HCT116 (cell line): ENCODE data around the gene AP4S1. TPM values are rescaled to one million over a fixed set of nuclear protein-coding genes. Genes with fewer than 3 reads are reported as not detected.

Source experiments
- ATAC-seq: fragments of 200-7000 bp; cut with Tn5 transposase; 2 replicates; pipeline ENCODE4 v1.9.1; 2020; ENCODE audit warnings: mild to moderate bottlenecking, moderate library complexity
- BruUV-seq: library from RNA; stranded (reverse); fragments of 400-500 nt; replicated peaks from 2 replicates; lab custom pipeline; 2021; lab: Mats Ljungman, UMichigan
- CTCF ChIA-PET: fragments of 300-600 bp; sonication (Branson Sonifier 250); formaldehyde crosslinking; loops from one replicate; lab custom pipeline; 2021; ENCODE audit warnings: antibody characterized with exemption; lab: Charles Lee
- POLR2A ChIA-PET: fragments of 300-600, 350-600 bp; sonication (Branson Sonifier 250); formaldehyde crosslinking; loops from one replicate; lab custom pipeline; 2021; ENCODE audit warnings: antibody characterized with exemption; lab: Charles Lee
- RAD21 ChIA-PET, 2 experiments: fragments of 300-600 bp; sonication (Branson Sonifier 250); formaldehyde crosslinking; loops; one replicate each; lab custom pipeline; 2023; ENCODE audit warnings: low total read pairs in 2 of 2; ENCODE audit not compliant: uncharacterized antibody in 2 of 2, unreplicated experiment in 2 of 2, low non-redundant PET in 1 of 2; lab: Charles Lee
- DNase-seq: peaks from one replicate; pipeline ENCODE4 v3.0.0-alpha.2; 2010; ENCODE audit warnings: low read depth, low spot score
- H2AFZ ChIP-seq: fragments of 200-600 bp; shearing (Covaris generic), sonication (generic); 2 replicates; pipeline ENCODE4 v1.6.1; 2017; ENCODE audit warnings: low read depth, mixed run types, mixed read lengths, antibody characterized with exemption, low read length; ENCODE audit not compliant: poor library complexity, severe bottlenecking
- H3K27ac ChIP-seq: 2 replicates; pipeline ENCODE4 v1.5.1; 2012; ENCODE audit warnings: low read depth, low read length
- H3K27me3 ChIP-seq: fragments of 200-600 bp; sonication (generic); 2 replicates; pipeline ENCODE4 v1.6.1; 2016; ENCODE audit warnings: mixed run types, low read length, mixed read lengths; ENCODE audit not compliant: insufficient read depth
- H3K36me3 ChIP-seq, 2 experiments: fragments of 200-500 bp in 1 of 2; fragments of 200-600 bp in 1 of 2; sonication (Bioruptor generic) in 1 of 2; sonication (generic) in 1 of 2; 2 replicates each; pipeline versions ENCODE4 v1.5.1 to v1.6.1; 2014 to 2016; ENCODE audit warnings: low read length in 2 of 2, inconsistent platforms in 1 of 2, mixed read lengths in 1 of 2, mixed run types in 1 of 2; ENCODE audit not compliant: insufficient read depth in 2 of 2, control insufficient read depth in 1 of 2
- H3K4me1 ChIP-seq, 2 experiments: fragments of 200-600 bp in 1 of 2; sonication (generic) in 1 of 2; 2 replicates each; pipeline versions ENCODE4 v1.5.1 to v1.6.1; 2012 to 2017; ENCODE audit warnings: low read length in 2 of 2, inconsistent platforms in 1 of 2, mild to moderate bottlenecking in 1 of 2, mixed read lengths in 1 of 2, mixed run types in 1 of 2, moderate library complexity in 1 of 2; ENCODE audit not compliant: insufficient read depth in 2 of 2, control insufficient read depth in 1 of 2
- H3K4me2 ChIP-seq: fragments of 200-600 bp; sonication (generic); 2 replicates; pipeline ENCODE4 v1.6.1; 2017; ENCODE audit warnings: mixed run types, low read length, mixed read lengths
- H3K4me3 ChIP-seq, 2 experiments: fragments of 200-600 bp in 1 of 2; sonication (generic) in 1 of 2; replicated peaks in 1 of 2; 2 replicates each; pipeline ENCODE4 v1.5.1; 2011 to 2016; ENCODE audit warnings: low read length in 2 of 2, control low read depth in 1 of 2, low read depth in 1 of 2, mild to moderate bottlenecking in 1 of 2, mixed read lengths in 1 of 2, mixed run types in 1 of 2
- H3K79me2 ChIP-seq: fragments of 200-600 bp; sonication (generic); 2 replicates; pipeline ENCODE4 v1.6.1; 2017; ENCODE audit warnings: mild to moderate bottlenecking, mixed run types, low read length, moderate library complexity, mixed read lengths; ENCODE audit not compliant: insufficient read depth
- H3K9ac ChIP-seq: fragments of 200-600 bp; sonication (generic); 2 replicates; pipeline ENCODE4 v1.6.1; 2016; ENCODE audit warnings: low read length, mixed read lengths
- H3K9me2 ChIP-seq: fragments of 200-600 bp; sonication (generic), shearing (Covaris generic); 2 replicates; pipeline ENCODE4 v1.6.1; 2017; ENCODE audit warnings: mixed run types, mild to moderate bottlenecking, moderate library complexity; ENCODE audit not compliant: insufficient read depth
- H3K9me3 ChIP-seq, 2 experiments: fragments of 200-500 bp in 1 of 2; fragments of 200-600 bp in 1 of 2; sonication (Bioruptor generic) in 1 of 2; sonication (generic) in 1 of 2; 2 replicates each; pipeline ENCODE4 v1.6.1; 2014 to 2017; ENCODE audit warnings: low read length in 2 of 2, mixed read lengths in 2 of 2, inconsistent platforms in 1 of 2, low read depth in 1 of 2, mild to moderate bottlenecking in 1 of 2, mixed run types in 1 of 2, moderate library complexity in 1 of 2; ENCODE audit not compliant: control insufficient read depth in 1 of 2, insufficient read depth in 1 of 2
- H4K20me1 ChIP-seq: fragments of 200-600 bp; sonication (generic), shearing (Covaris generic); 2 replicates; pipeline ENCODE4 v1.6.1; 2017; ENCODE audit warnings: mixed run types, mild to moderate bottlenecking, moderate library complexity; ENCODE audit not compliant: insufficient read depth
- ATF3 ChIP-seq: IDR thresholded peaks from 2 replicates; pipeline ENCODE4 v1.6.1; 2012
- CBX3 ChIP-seq: IDR thresholded peaks from 2 replicates; pipeline ENCODE4 v1.6.1; 2012; ENCODE audit warnings: low read depth
- CEBPB ChIP-seq: IDR thresholded peaks from 2 replicates; pipeline ENCODE4 v1.6.1; 2012; ENCODE audit warnings: low read depth
- CTCF ChIP-seq, 3 experiments: fragments of 200-600 bp in 1 of 3; sonication (generic) in 1 of 3; IDR thresholded peaks in 2 of 3; conservative IDR thresholded peaks in 1 of 3; 2 replicates each; pipeline ENCODE4 v1.5.1; 2012 to 2017; ENCODE audit warnings: low read depth in 2 of 3, low read length in 2 of 3, antibody characterized with exemption in 1 of 3, borderline replicate concordance in 1 of 3, control low read depth in 1 of 3, mild to moderate bottlenecking in 1 of 3, mixed read lengths in 1 of 3, mixed run types in 1 of 3, moderate library complexity in 1 of 3; ENCODE audit not compliant: insufficient read depth in 1 of 3
- EGR1 ChIP-seq: IDR thresholded peaks from 2 replicates; pipeline ENCODE4 v1.6.1; 2012; ENCODE audit warnings: low read depth
- EZH2phosphoT487 ChIP-seq: fragments of 200-600 bp; IDR thresholded peaks from 2 replicates; pipeline ENCODE4 v1.6.1; 2018; ENCODE audit warnings: antibody characterized with exemption, borderline replicate concordance
- JUND ChIP-seq: IDR thresholded peaks from 2 replicates; pipeline ENCODE4 v1.6.1; 2012
- POLR2AphosphoS5 ChIP-seq: IDR thresholded peaks from 2 replicates; pipeline ENCODE4 v1.6.1; 2011; ENCODE audit warnings: mild to moderate bottlenecking, low read depth, low read length, moderate library complexity
- REST ChIP-seq: IDR thresholded peaks from 2 replicates; pipeline ENCODE4 v1.6.1; 2012; ENCODE audit warnings: low read depth
- SP1 ChIP-seq: IDR thresholded peaks from 2 replicates; pipeline ENCODE4 v1.6.1; 2012; ENCODE audit warnings: low read depth
- SRF ChIP-seq: IDR thresholded peaks from 2 replicates; pipeline ENCODE4 v1.6.1; 2012; ENCODE audit warnings: low read depth
- TCF7L2 ChIP-seq: IDR thresholded peaks from 2 replicates; pipeline ENCODE4 v1.7.0; 2011; ENCODE audit warnings: borderline replicate concordance, inconsistent platforms; ENCODE audit not compliant: insufficient read depth, insufficient read length; ENCODE audit errors: extremely low read depth
- YY1 ChIP-seq: IDR thresholded peaks from 2 replicates; pipeline ENCODE4 v1.6.1; 2011; ENCODE audit warnings: low read length, low read depth, moderate library complexity, mild to moderate bottlenecking; ENCODE audit not compliant: insufficient replicate concordance; ENCODE audit errors: extremely low read depth
- ZFX ChIP-seq: fragments of 450-650 bp; IDR thresholded peaks from 2 replicates; pipeline ENCODE4 v1.6.1; 2017
- intact Hi-C: fragments of 100-400 bp; cut with micrococcal nuclease; formaldehyde crosslinking; loops from 2 replicates; pipeline ENCODE4 v1.10.0; 2022
- total RNA-seq: library from RNA; stranded (reverse); gene quantifications from one replicate; pipeline ENCODE4 v1.2.1, GENCODE V29; 2021; ENCODE audit not compliant: unreplicated experiment

AP4S1 gene
- total RNA-seq, 1 experiment from 2014 or later: 5.0 TPM

GRCh38 chr14:31045501-31046080 lies 20.1 kb downstream of the AP4S1 start:
- ChIA-PET POLR2A (no interaction called here), RAD21 (no interaction called here)
- Histone ChIP-seq H3K4me1 (peaks cover 28 to 38% of the 10 kb centered on the region in 2 experiments), H3K36me3 (no peaks in the 10 kb centered on the region), H2AFZ (no peak overlapping the region), H3K27ac (no peak overlapping the region), H3K4me3 (no peak overlapping the region), H4K20me1 (no peaks in the 10 kb centered on the region), H3K9ac (no peak overlapping the region), H3K9me2 (no peaks in the 10 kb centered on the region)
- intact Hi-C loops: no loop called here
- TF ChIP-seq JUND (no peak), ZFX (no peak), CTCF (IDR thresholded peaks at IDR 0.05 in 2 of 3, conservative IDR thresholded peaks at IDR 0.05 in 1 of 3; ENCODE audit: borderline replicate concordance in 1 of 3, insufficient read depth in 1 of 3, low read depth in 2 of 3, low read length in 2 of 3) (no peak), SRF (no peak), TCF7L2 (no peak), EZH2phosphoT487 (no peak), ATF3 (no peak), POLR2AphosphoS5 (no peak), SP1 (no peak), CBX3 (no peak), EGR1 (no peak), YY1 (no peak), CEBPB (no peak), REST (no peak)
- TF ChIP-seq, all 23 proteins: peak for 0
- H3K9me3 ChIP-seq: no peaks in the 10 kb centered on the region
- no peak for DNase-seq
- CTCF ChIA-PET: no interaction called here
- no peak for ATAC-seq
- BruUV-seq: no TSS peak
- H3K27me3 ChIP-seq: no peaks in the 10 kb centered on the region
- no peaks in the 10 kb centered on the region for H3K79me2 ChIP-seq
- no peak overlapping the region for H3K4me2 ChIP-seq
